DND-41 (cell line): ENCODE results near the gene MTOR.

Experiments
- ATAC-seq: fragments of 200-7000 bp; cut with Tn5 transposase; 3 replicates; pipeline ENCODE4 v1.9.1; 2021; ENCODE audit warnings: low read depth; ENCODE audit not compliant: insufficient read depth
- DNase-seq: peaks from one replicate; pipeline ENCODE4 v3.0.0-alpha.2; 2020
- H2AFZ ChIP-seq: 2 replicates; pipeline ENCODE4 v1.6.0; 2012; ENCODE audit warnings: low read depth, low read length
- H3K27ac ChIP-seq: 2 replicates; pipeline ENCODE4 v1.5.1; 2012; ENCODE audit warnings: low read length, inconsistent platforms
- H3K27me3 ChIP-seq: fragments of 200-600 bp; sonication (generic); 2 replicates; pipeline ENCODE4 v1.6.0; 2012; ENCODE audit warnings: low read length, mild to moderate bottlenecking, inconsistent platforms; ENCODE audit not compliant: insufficient read depth, poor library complexity
- H3K36me3 ChIP-seq: 2 replicates; pipeline ENCODE4 v1.5.1; 2012; ENCODE audit warnings: low read length, inconsistent platforms; ENCODE audit not compliant: insufficient read depth
- H3K4me1 ChIP-seq: 2 replicates; pipeline ENCODE4 v1.5.1; 2012; ENCODE audit warnings: mild to moderate bottlenecking, low read length; ENCODE audit not compliant: insufficient read depth
- H3K4me2 ChIP-seq: 2 replicates; pipeline ENCODE4 v1.6.0; 2012; ENCODE audit warnings: mild to moderate bottlenecking, moderate library complexity, low read length, inconsistent platforms; ENCODE audit not compliant: insufficient read depth
- H3K4me3 ChIP-seq, 2 experiments: fragments of 200-600 bp in 1 of 2; shearing (Covaris generic) in 1 of 2; 2 replicates each; pipeline ENCODE4 v1.5.1; 2012 to 2016; ENCODE audit warnings: inconsistent platforms in 2 of 2, low read length in 2 of 2, mild to moderate bottlenecking in 2 of 2, low read depth in 1 of 2, moderate library complexity in 1 of 2
- H3K79me2 ChIP-seq: 2 replicates; pipeline ENCODE4 v1.6.0; 2012; ENCODE audit warnings: low read length, inconsistent platforms; ENCODE audit not compliant: insufficient read depth
- H3K9ac ChIP-seq: 2 replicates; pipeline ENCODE4 v1.6.0; 2012; ENCODE audit warnings: low read depth, mild to moderate bottlenecking, inconsistent platforms, low read length, moderate library complexity
- H3K9me3 ChIP-seq: 2 replicates; pipeline ENCODE4 v1.5.1; 2012; ENCODE audit warnings: low read length, moderate library complexity, mild to moderate bottlenecking, inconsistent platforms; ENCODE audit not compliant: insufficient read depth, severe bottlenecking
- H4K20me1 ChIP-seq: 2 replicates; pipeline ENCODE4 v1.6.0; 2012; ENCODE audit warnings: low read length; ENCODE audit not compliant: insufficient read depth
- EZH2 ChIP-seq: IDR thresholded peaks from 3 replicates; pipeline ENCODE4 v1.6.1; 2012; ENCODE audit warnings: borderline replicate concordance, low read depth, mild to moderate bottlenecking, moderate library complexity, low read length, inconsistent platforms; ENCODE audit not compliant: severe bottlenecking
- TF ChIP-seq, protein P1 (sequence below): IDR thresholded peaks from 2 replicates; pipeline ENCODE4 v1.5.1; 2012; ENCODE audit warnings: borderline replicate concordance, low read length, moderate library complexity, mild to moderate bottlenecking; ENCODE audit not compliant: poor library complexity, severe bottlenecking; ENCODE audit errors: extremely low read depth

MTOR gene

DNA sequence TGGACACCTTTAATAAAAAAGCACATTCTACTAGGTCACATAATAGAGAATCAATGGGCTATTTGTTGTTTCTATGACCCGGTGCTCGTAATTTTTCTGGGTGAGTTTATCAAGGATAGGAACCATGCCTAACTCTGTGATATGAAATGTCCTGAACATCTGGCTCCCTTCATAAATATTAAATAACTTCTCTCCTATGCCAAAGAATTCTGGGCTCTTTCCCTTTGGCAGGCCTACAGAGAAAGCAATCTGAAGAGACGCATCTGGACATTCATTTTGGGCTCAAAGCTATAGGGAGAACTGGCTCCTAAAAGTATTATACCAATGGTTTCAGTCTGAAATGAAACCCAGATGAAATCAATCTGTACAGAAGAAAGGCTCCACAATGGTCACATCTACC lies 112.0 kb downstream of the MTOR start:
- Histone ChIP-seq H3K9ac (no peak overlapping the region), H3K9me3 (no peaks in the 10 kb centered on the region), H3K4me3 (no peak overlapping the region), H4K20me1 (no peaks in the 10 kb centered on the region), H3K27me3 (no peaks in the 10 kb centered on the region), H3K27ac (no peak overlapping the region), H3K4me1 (no peaks in the 10 kb centered on the region), H3K36me3 (peaks cover 87% of the 10 kb centered on the region), H3K79me2 (no peaks in the 10 kb centered on the region), H3K4me2 (no peak overlapping the region), H2AFZ (no peak overlapping the region)
- TF ChIP-seq, protein P1, sequence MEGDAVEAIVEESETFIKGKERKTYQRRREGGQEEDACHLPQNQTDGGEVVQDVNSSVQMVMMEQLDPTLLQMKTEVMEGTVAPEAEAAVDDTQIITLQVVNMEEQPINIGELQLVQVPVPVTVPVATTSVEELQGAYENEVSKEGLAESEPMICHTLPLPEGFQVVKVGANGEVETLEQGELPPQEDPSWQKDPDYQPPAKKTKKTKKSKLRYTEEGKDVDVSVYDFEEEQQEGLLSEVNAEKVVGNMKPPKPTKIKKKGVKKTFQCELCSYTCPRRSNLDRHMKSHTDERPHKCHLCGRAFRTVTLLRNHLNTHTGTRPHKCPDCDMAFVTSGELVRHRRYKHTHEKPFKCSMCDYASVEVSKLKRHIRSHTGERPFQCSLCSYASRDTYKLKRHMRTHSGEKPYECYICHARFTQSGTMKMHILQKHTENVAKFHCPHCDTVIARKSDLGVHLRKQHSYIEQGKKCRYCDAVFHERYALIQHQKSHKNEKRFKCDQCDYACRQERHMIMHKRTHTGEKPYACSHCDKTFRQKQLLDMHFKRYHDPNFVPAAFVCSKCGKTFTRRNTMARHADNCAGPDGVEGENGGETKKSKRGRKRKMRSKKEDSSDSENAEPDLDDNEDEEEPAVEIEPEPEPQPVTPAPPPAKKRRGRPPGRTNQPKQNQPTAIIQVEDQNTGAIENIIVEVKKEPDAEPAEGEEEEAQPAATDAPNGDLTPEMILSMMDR: no peak
- no peak for TF ChIP-seq EZH2
- ATAC-seq: no peak
- DNase-seq: no peak

DNA sequence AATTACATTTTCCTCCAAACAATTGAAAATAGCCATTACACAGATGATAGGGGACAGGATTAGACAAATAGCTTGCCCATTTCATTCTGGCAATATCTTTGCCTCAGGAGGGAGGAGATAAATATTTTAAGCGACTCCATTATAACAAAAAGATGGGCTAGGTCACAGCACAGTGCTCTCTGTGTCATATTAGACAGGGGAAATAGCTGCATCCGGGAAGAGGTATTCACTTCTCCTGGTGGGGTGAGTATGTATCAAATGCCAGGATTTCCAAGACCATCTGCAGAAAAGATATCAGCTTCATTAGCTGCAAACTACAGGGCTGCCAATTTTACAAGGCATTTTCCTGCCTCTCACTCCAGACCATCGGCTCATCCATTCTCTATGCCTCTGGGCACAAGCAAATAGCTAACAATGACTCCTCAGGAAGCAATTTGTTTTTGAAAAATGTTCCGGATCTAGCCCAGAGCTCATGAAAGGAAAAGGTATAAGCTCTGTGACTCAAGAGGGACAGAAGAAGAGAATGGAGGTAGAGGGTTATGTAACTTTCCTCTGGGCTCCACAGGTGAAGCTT lies 115.1 kb downstream of the MTOR start:
- ATAC-seq (no peak), DNase-seq (no peak)
- H3K9me3 ChIP-seq: no peaks in the 10 kb centered on the region
- H2AFZ ChIP-seq: no peak overlapping the region
- H3K4me2 ChIP-seq: no peak overlapping the region
- H3K27me3 ChIP-seq: no peaks in the 10 kb centered on the region
- H3K27ac ChIP-seq: no peak overlapping the region
- H3K4me3 ChIP-seq: no peak overlapping the region
- no peaks in the 10 kb centered on the region for H4K20me1 ChIP-seq
- no peak for TF ChIP-seq EZH2
- TF ChIP-seq, protein P1: no peak
- peaks cover 89% of the 10 kb centered on the region for H3K36me3 ChIP-seq
- no peak overlapping the region for H3K9ac ChIP-seq
- H3K79me2 ChIP-seq: no peaks in the 10 kb centered on the region
- no peaks in the 10 kb centered on the region for H3K4me1 ChIP-seq

DNA sequence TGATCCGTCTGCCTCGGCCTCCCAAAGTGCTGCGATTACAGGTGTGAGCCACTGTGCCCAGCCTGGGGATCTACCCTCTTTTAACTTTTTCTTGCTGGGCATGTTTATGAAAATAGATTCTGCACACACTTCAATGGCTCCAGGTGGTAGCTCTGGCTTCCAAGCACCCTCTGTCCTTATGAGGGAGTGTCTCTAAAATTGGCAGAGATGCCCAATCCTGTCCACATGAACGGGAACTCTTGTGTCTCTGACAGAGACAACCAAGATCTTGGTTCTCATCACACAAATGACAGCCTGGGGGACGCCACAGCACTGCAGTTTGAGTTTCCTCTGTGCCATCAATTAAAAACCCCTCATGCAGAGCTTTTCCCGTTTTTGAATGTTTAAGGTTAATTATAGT lies 116.6 kb downstream of the MTOR start:
- ATAC-seq (no peak), DNase-seq (no peak)
- H2AFZ ChIP-seq: no peak overlapping the region
- H3K79me2 ChIP-seq: no peaks in the 10 kb centered on the region
- no peak overlapping the region for H3K4me2 ChIP-seq
- H3K27me3 ChIP-seq: no peaks in the 10 kb centered on the region
- H3K36me3 ChIP-seq: peaks cover 84% of the 10 kb centered on the region
- H3K4me1 ChIP-seq: no peaks in the 10 kb centered on the region
- no peaks in the 10 kb centered on the region for H4K20me1 ChIP-seq
- no peak overlapping the region for H3K27ac ChIP-seq
- no peaks in the 10 kb centered on the region for H3K9me3 ChIP-seq
- TF ChIP-seq, protein P1: no peak
- no peak for TF ChIP-seq EZH2
- H3K9ac ChIP-seq: no peak overlapping the region
- no peak overlapping the region for H3K4me3 ChIP-seq
